Activated CD8-positive, alpha-beta memory T cell treated with anti-CD3 and anti-CD28 coated beads for 24 hours (primary cell): Measurements from ENCODE around the gene RPL15.

Source experiments
- DNase-seq: peaks from one replicate; pipeline ENCODE4 v3.0.0-alpha.2; 2020

RPL15 gene

DNA sequence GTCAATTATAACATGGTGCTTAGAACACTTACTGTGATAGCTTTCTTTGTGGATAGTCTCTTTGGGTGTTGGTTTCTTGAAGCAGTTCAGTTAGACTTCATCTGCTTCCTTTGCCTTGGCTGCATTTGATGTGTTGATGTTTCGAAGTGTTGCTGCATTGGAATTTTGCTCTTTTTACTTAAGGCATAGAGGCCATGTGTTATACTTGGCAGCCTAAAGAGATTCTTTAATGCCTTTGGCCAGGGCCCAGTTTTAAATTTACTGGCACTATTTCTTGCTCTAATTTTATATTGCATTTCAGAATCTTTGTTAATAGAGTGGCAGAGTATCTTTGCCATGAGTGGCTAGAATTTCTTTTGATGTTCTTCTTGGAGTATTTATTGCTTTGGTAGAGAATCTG, 49.4 kb downstream of the RPL15 start:
- no peak for DNase-seq

DNA sequence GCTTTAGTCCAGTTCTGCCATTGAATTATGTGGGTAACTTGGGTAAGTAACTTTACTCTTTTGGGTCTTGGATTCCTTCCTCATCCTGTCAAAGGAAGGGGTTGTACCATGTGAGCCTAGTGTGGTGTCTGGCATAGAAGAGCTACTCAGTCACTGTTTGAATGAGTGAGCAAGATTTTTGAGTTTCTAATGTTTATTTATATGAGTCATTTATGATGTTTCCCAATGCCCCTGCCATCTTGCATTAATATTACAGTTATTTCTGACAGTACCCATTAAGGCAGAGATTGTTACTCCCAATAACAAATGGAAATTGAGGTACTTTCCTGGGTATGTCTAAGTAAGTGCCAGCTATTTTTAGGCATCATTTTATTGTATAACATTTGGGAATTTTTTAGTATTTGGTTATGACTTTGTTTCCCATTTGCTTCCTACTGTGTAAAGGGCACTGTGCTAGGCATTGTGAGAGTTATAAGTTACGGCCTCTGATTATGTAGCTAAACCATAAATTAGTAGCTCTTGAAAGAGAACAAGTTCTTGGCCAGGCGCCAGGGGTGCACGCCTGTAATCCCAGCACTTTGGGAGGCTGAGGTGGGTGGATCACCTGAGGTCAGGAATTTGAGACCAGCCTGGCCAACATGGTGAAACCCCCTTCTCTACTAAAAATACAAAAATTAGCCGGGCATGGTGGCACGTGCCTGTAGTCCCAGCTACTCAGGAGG, 51.7 kb downstream of the RPL15 start:
- DNase-seq = no peak

GRCh38 chr3:23969393-23969792, 52.5 kb downstream of the RPL15 start:
- no peak for DNase-seq
